Fibroblast of skin of left biceps (primary cell): ENCODE data around the gene PRR20A.
"Not testable (repeated sequence)": the region's sequence is repeated elsewhere in the genome, so short reads cannot be mapped to it uniquely, and the experiment has no call there.

Experiments
- DNase-seq, 2 experiments: peaks; one replicate each; pipeline ENCODE4 v3.0.0-alpha.2; 2013; ENCODE audit warnings: low read depth in 2 of 2

The PRR20A gene

GRCh38 chr13:57140235-57140968 is at the start of gene PRR20A:
Gene PRR20A, plus strand, starts transcription at chr13:57140918. Its CDS starts 387 bp downstream, at chr13:57141305.
- not testable (repeated sequence) for DNase-seq

GRCh38 chr13:57114945-57115344 is 25.8 kb upstream of the PRR20A start:
- DNase-seq: no peak

GRCh38 chr13:57123681-57124080 is 17.0 kb upstream of the PRR20A start:
- DNase-seq: no peak

GRCh38 chr13:57128909-57129308 is 11.8 kb upstream of the PRR20A start:
- no peak for DNase-seq

GRCh38 chr13:57136093-57136492 is 4.6 kb upstream of the PRR20A start:
- no peak for DNase-seq

DNA sequence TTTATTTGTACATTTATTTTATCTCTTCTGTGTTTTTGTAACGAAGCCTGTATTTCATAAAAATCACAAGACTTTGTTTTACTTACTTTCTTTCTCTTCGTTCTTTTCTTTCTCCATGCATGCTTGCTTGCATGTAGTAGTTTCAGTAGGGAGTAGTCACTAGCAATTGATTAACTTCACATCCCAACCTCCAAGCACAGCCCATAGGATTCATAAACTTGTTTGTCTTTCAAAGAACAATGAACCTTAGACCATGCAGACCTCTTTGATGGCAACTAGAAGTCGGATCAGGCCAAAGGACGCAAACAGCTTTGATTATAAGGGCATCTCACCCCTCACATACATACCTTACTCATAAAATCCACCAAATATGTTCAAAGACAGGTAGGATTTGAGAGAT is 3.1 kb upstream of the PRR20A start:
- no peak for DNase-seq

DNA sequence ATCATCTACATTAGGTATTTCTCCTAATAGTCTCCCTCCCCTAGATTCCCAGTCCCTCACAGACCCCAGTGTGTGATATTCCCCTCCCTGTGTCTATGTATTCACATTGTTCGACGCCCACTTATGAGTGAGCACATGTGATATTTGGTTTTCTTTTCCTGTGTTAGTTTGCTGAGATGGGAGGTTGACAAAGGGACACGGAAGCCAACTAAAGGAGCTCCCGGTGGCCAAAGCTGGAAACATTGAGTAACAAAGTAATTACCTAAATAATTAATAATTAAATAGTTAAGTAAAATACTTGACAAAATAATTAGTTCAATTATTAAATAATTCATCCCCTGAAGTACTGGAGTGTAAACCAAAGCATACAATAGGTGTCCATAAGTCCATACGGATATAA is 1.7 kb upstream of the PRR20A start:
- DNase-seq: no peak

GRCh38 chr13:57139781-57140180 is 937 bp upstream of the PRR20A start:
- DNase-seq: not testable (repeated sequence)

DNA sequence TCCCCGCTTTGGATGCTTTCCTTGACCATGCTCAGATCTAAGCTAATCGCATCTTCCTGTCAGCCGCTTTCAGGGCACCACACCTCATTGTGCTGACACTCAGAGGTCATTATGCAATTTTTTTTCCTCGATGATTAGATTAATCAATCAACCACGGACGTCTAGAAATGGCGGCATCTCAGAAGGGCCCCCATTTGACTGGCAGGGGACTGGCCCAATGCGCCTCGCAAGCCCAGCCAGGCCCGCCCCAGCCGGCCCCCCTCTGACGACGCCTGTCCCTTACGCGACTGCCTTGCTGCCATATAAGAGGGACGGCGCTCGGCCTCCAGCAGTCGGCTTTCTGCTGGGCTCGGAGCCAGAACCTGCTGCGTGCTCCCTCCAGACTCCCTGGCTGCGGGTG is 6.5 kb downstream of the PRR20A start, which contains the start of gene PRR20B:
TSS of gene PRR20B (plus strand) at position 301 of the 400 bp plus-strand sequence. CDS start 387 bp downstream, outside the sequence.
- DNase-seq: not testable (repeated sequence)

DNA sequence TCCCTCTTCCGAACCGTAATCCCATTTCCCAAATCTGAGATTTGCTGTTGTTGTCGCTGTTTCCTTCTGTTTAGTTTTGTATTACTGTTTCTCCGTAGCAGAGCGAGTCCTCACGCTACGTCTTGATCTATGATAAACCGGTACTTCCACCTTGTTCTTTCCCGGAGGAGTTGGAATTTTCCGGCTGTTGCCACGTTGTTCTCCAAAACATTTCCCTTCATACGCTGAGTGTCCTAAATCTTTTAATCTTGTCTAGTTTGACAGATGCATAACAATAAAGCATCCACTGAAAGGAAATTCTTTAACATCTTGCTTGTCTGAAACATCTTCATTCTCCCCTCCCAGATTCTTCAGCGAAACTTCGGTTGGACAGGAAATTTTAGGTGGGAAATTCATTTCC is 7.4 kb downstream of the PRR20A start:
- DNase-seq: not testable (repeated sequence)

GRCh38 chr13:57153761-57154160 is 13.0 kb downstream of the PRR20A start, which contains the start of gene PRR20C:
Gene PRR20C, plus strand, starts transcription at chr13:57154061. Its CDS starts 387 bp downstream, at chr13:57154448.
- not testable (repeated sequence) for DNase-seq

DNA sequence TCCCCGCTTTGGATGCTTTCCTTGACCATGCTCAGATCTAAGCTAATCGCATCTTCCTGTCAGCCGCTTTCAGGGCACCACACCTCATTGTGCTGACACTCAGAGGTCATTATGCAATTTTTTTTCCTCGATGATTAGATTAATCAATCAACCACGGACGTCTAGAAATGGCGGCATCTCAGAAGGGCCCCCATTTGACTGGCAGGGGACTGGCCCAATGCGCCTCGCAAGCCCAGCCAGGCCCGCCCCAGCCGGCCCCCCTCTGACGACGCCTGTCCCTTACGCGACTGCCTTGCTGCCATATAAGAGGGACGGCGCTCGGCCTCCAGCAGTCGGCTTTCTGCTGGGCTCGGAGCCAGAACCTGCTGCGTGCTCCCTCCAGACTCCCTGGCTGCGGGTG is 19.6 kb downstream of the PRR20A start, which contains the start of gene PRR20D:
TSS of gene PRR20D (plus strand) at position 301 of the 400 bp plus-strand sequence. CDS start 387 bp downstream, outside the sequence.
- not testable (repeated sequence) for DNase-seq

DNA sequence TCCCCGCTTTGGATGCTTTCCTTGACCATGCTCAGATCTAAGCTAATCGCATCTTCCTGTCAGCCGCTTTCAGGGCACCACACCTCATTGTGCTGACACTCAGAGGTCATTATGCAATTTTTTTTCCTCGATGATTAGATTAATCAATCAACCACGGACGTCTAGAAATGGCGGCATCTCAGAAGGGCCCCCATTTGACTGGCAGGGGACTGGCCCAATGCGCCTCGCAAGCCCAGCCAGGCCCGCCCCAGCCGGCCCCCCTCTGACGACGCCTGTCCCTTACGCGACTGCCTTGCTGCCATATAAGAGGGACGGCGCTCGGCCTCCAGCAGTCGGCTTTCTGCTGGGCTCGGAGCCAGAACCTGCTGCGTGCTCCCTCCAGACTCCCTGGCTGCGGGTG is 26.2 kb downstream of the PRR20A start, which contains the start of gene PRR20E:
TSS of gene PRR20E (plus strand) at position 301 of the 400 bp plus-strand sequence. CDS start 387 bp downstream, outside the sequence.
- not testable (repeated sequence) for DNase-seq

DNA sequence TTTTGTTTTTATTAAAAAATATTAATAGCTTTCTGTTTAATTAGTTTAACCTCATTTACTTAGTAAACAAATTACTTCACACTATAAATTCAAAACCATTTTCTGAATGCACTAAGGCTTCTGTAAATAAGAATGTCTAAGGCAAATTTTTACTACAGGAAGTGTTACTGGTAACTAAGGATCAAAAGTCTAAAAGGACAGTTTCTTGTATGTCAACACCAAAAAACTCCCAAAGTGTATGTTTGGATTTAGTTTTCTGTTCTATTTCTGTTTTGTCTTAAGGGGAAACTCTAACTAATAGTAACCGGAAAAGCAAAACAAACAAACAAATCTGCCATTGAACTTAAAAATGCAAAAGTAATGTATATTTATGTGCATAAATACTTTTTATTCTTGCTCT is 50.9 kb downstream of the PRR20A start:
- DNase-seq: no peak
